ENCODE data around the gene ELMOD1.

DNA sequence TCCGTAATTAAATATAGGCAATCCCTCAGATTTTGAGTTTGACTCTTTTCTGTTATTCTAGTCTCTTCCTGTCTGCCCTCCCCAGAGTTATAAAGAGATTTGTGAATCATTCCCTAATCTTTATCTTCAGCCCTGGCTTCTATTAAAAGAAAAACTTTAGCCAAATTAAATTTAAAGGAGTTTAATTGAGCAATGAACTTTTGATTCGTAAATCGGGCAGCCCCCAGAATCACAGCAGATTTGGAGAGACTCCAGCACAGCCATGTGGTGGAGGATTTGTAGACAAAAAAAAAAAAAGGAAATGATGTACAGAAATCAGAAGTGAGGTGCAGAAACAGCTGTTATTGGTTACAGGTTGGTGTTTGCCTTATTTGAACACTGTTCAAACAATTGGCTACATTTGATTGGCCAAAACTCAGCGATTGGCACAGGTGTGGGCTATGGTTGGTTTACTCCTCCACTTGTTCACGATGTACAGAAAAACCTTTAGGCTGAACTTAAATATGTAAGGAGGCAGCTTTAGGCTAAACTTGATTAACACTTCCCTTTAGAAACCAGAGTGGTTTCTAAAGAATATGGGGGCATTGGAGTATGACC is 23.1 kb upstream of the ELMOD1 start:
- TF ChIP-seq, protein P1, sequence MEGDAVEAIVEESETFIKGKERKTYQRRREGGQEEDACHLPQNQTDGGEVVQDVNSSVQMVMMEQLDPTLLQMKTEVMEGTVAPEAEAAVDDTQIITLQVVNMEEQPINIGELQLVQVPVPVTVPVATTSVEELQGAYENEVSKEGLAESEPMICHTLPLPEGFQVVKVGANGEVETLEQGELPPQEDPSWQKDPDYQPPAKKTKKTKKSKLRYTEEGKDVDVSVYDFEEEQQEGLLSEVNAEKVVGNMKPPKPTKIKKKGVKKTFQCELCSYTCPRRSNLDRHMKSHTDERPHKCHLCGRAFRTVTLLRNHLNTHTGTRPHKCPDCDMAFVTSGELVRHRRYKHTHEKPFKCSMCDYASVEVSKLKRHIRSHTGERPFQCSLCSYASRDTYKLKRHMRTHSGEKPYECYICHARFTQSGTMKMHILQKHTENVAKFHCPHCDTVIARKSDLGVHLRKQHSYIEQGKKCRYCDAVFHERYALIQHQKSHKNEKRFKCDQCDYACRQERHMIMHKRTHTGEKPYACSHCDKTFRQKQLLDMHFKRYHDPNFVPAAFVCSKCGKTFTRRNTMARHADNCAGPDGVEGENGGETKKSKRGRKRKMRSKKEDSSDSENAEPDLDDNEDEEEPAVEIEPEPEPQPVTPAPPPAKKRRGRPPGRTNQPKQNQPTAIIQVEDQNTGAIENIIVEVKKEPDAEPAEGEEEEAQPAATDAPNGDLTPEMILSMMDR (IDR thresholded peaks at IDR 0.05; ENCODE audit: insufficient read depth, low read length, poor library complexity, severe bottlenecking) = no peak
- TF ChIP-seq EZH2phosphoT487 (conservative IDR thresholded peaks at IDR 0.05; ENCODE audit: low read length) = no peak

All from SU-DHL-6 (cell line).